Suprapubic skin (tissue), 4 donors: ENCODE measurements around the gene BCL7B. TPM values are rescaled to one million over a fixed set of nuclear protein-coding genes. Genes with fewer than 3 reads are reported as not detected.
"Not testable (repeated sequence)": the region's sequence is repeated elsewhere in the genome, so short reads cannot be mapped to it uniquely, and the experiment has no call there.

Experiments
- DNase-seq, 2 donors: peaks; one replicate each; pipeline ENCODE4 v3.0.0-alpha.2; 2019; ENCODE audit warnings: low spot score in 2 of 2
- H3K27ac ChIP-seq: fragments of 200-600 bp; sonication (generic); one replicate; pipeline ENCODE4 v1.5.1; 2019
- H3K27me3 ChIP-seq: fragments of 200-600 bp; sonication (generic); one replicate; pipeline ENCODE4 v1.5.1; 2019
- H3K36me3 ChIP-seq: fragments of 200-600 bp; sonication (generic); one replicate; pipeline ENCODE4 v1.5.1; 2019
- H3K4me1 ChIP-seq: fragments of 200-600 bp; sonication (generic); one replicate; pipeline ENCODE4 v1.5.1; 2019
- H3K4me3 ChIP-seq: fragments of 200-600 bp; sonication (generic); one replicate; pipeline ENCODE4 v1.5.1; 2019; ENCODE audit warnings: mild to moderate bottlenecking
- H3K9me3 ChIP-seq: fragments of 200-600 bp; sonication (generic); one replicate; pipeline ENCODE4 v1.5.1; 2019
- CTCF ChIP-seq, 2 donors: fragments of 200-600 bp in 1 of 2; fragments of 450-650 bp in 1 of 2; sonication (generic) in 1 of 2; IDR thresholded peaks; one replicate each; pipeline ENCODE4 v1.5.1; 2016 to 2019; ENCODE audit warnings: antibody characterized with exemption in 2 of 2, mild to moderate bottlenecking in 1 of 2, moderate library complexity in 1 of 2
- EP300 ChIP-seq: sonication (generic); formaldehyde crosslinking; IDR thresholded peaks from one replicate; pipeline ENCODE4 v1.6.1; 2017; ENCODE audit warnings: antibody characterized with exemption
- POLR2A ChIP-seq, 2 donors: fragments of 450-650 bp; IDR thresholded peaks; one replicate each; pipeline ENCODE4 v1.6.1; 2017; ENCODE audit warnings: antibody characterized with exemption in 2 of 2, mild to moderate bottlenecking in 2 of 2, moderate library complexity in 2 of 2
- POLR2AphosphoS5 ChIP-seq, 3 donors: sonication (generic); formaldehyde crosslinking; IDR thresholded peaks; one replicate each; pipeline ENCODE4 v1.6.1; 2017; ENCODE audit warnings: antibody characterized with exemption in 3 of 3
- WGBS: methylation state at CpG from one replicate; pipeline ENCODE4 v1.1.5; 2018; 5-methylcytosine and 5-hydroxymethylcytosine counted together
- total RNA-seq, 4 donors: library from RNA; depleted of rRNA; stranded (reverse); fragments of >200 nt; gene quantifications; one replicate each; pipeline ENCODE4 v1.1.0, GENCODE V29; 2016

BCL7B gene
- total RNA-seq, 4 donors from 2014 or later, result 33.4 to 55.4 (median 46.1) TPM

GRCh38 chr7:73570521-73570920 lies 13.0 kb upstream of the BCL7B start:
- no peak for TF ChIP-seq POLR2AphosphoS5 (IDR thresholded peaks at IDR 0.05)
- TF ChIP-seq POLR2A (IDR thresholded peaks at IDR 0.05), result no peak
- TF ChIP-seq CTCF (IDR thresholded peaks at IDR 0.05), result no peak
- TF ChIP-seq EP300, result no peak
- Histone ChIP-seq H3K27me3 (no peaks in the 10 kb centered on the region), H3K27ac (no peak overlapping the region), H3K4me1 (no peaks in the 10 kb centered on the region), H3K4me3 (no peak overlapping the region), H3K9me3 (no peaks in the 10 kb centered on the region), H3K36me3 (peaks cover 64% of the 10 kb centered on the region)
- no peak for DNase-seq
- WGBS, result 94% methylated on average over 11 of the region's 22 CpGs

- Histone ChIP-seq H3K27ac (no peak overlapping the region), H3K27me3 (no peaks in the 10 kb centered on the region), H3K4me3 (no peak overlapping the region), H3K4me1 (no peaks in the 10 kb centered on the region), H3K9me3 (no peaks in the 10 kb centered on the region), H3K36me3 (peaks cover 53% of the 10 kb centered on the region)
- no peak for DNase-seq
- TF ChIP-seq POLR2A (IDR thresholded peaks at IDR 0.05) (no peak), EP300 (no peak), CTCF (IDR thresholded peaks at IDR 0.05) (no peak), POLR2AphosphoS5 (IDR thresholded peaks at IDR 0.05) (no peak)
- WGBS, result 75% methylated on average over 5 of the region's 5 CpGs
Measured at GRCh38 chr7:73569042-73569608, 11.6 kb upstream of the BCL7B start.

- H3K9me3 ChIP-seq, result no peaks in the 10 kb centered on the region
- 70% methylated on average over 12 of the region's 12 CpGs for WGBS
- H3K4me3 ChIP-seq, result no peak overlapping the region
- no peak overlapping the region for H3K27ac ChIP-seq
- TF ChIP-seq POLR2A (IDR thresholded peaks at IDR 0.05) (no peak), POLR2AphosphoS5 (IDR thresholded peaks at IDR 0.05) (no peak), CTCF (IDR thresholded peaks at IDR 0.05) (no peak), EP300 (no peak)
- no peak for DNase-seq
- H3K4me1 ChIP-seq, result no peaks in the 10 kb centered on the region
- no peaks in the 10 kb centered on the region for H3K27me3 ChIP-seq
- peaks cover 43% of the 10 kb centered on the region for H3K36me3 ChIP-seq
Measured at GRCh38 chr7:73567846-73568685, 10.6 kb upstream of the BCL7B start.

- Histone ChIP-seq H3K27me3 (no peaks in the 10 kb centered on the region), H3K36me3 (peaks cover 33% of the 10 kb centered on the region), H3K9me3 (no peaks in the 10 kb centered on the region), H3K4me1 (no peaks in the 10 kb centered on the region), H3K4me3 (no peak overlapping the region), H3K27ac (no peak overlapping the region)
- DNase-seq, result no peak
- TF ChIP-seq POLR2A (IDR thresholded peaks at IDR 0.05), result no peak
- TF ChIP-seq EP300, result no peak
- TF ChIP-seq CTCF (IDR thresholded peaks at IDR 0.05), result no peak
- no peak for TF ChIP-seq POLR2AphosphoS5 (IDR thresholded peaks at IDR 0.05)
- WGBS, result 88% methylated on average over 4 of the region's 4 CpGs
Measured at GRCh38 chr7:73567140-73567539, 9.7 kb upstream of the BCL7B start.

- H3K27me3 ChIP-seq, H3K27ac ChIP-seq, H3K4me1 ChIP-seq, DNase-seq, H3K9me3 ChIP-seq, H3K4me3 ChIP-seq: not testable (repeated sequence)
- peaks cover 26% of the 10 kb centered on the region for H3K36me3 ChIP-seq
Measured at GRCh38 chr7:73566431-73566830, 8.9 kb upstream of the BCL7B start.
